SHP77 treated with DMSO at 0.1 percent for 48 hours (cell line): ENCODE data around the gene PDP2.
"Not testable (repeated sequence)": the region's sequence is repeated elsewhere in the genome, so short reads cannot be mapped to it uniquely, and the experiment has no call there.

Experiments
- DNase-seq: peaks from one replicate; lab custom pipeline; 2025; lab: John Stamatoyannopoulos, UW

PDP2 gene

GRCh38 chr16:66919569-66920298, 39.4 kb downstream of the PDP2 start:
- DNase-seq: no peak

GRCh38 chr16:66920299-66920590, 39.9 kb downstream of the PDP2 start:
- no peak for DNase-seq

- DNase-seq: no peak
Observed at GRCh38 chr16:66920924-66921680, 40.8 kb downstream of the PDP2 start.

GRCh38 chr16:66921729-66922450, 41.6 kb downstream of the PDP2 start:
- no peak for DNase-seq

GRCh38 chr16:66923247-66923731, 43.0 kb downstream of the PDP2 start:
- DNase-seq: no peak

GRCh38 chr16:66923866-66924265, 43.6 kb downstream of the PDP2 start:
- DNase-seq: no peak

- no peak for DNase-seq
Observed at GRCh38 chr16:66924527-66925321, 44.4 kb downstream of the PDP2 start.

- DNase-seq: no peak
Observed at GRCh38 chr16:66925322-66925840, 45.1 kb downstream of the PDP2 start, which contains the start of gene RRAD. Gene RRAD, minus strand, starts transcription at chr16:66925535. Its CDS starts 356 bp downstream, at chr16:66925179.

GRCh38 chr16:66926171-66926947, 46.0 kb downstream of the PDP2 start:
- DNase-seq: no peak

GRCh38 chr16:66926961-66927436, 46.7 kb downstream of the PDP2 start:
- DNase-seq: no peak

GRCh38 chr16:66927918-66928649, 47.8 kb downstream of the PDP2 start:
- no peak for DNase-seq

GRCh38 chr16:66928702-66929388, 48.5 kb downstream of the PDP2 start:
- DNase-seq: no peak

- DNase-seq: peak; percentile 74
Observed at GRCh38 chr16:66930189-66930588, 49.9 kb downstream of the PDP2 start.

- no peak for DNase-seq
Observed at GRCh38 chr16:66931665-66932064, 51.4 kb downstream of the PDP2 start.

GRCh38 chr16:66932076-66932475, 51.8 kb downstream of the PDP2 start:
- DNase-seq: no peak

- no peak for DNase-seq
Observed at GRCh38 chr16:66933776-66934137, 53.4 kb downstream of the PDP2 start.

- peak; percentile 37 for DNase-seq
Observed at GRCh38 chr16:66934138-66934838, 54.0 kb downstream of the PDP2 start, which contains the start of gene CIAO2B. Gene CIAO2B, minus strand, starts transcription at chr16:66934402. Its CDS starts 38 bp downstream, at chr16:66934364.

GRCh38 chr16:66934839-66935313, 54.6 kb downstream of the PDP2 start:
- DNase-seq: not testable (repeated sequence)
